Measurements from ENCODE around the gene MED13.

Gene MED13

DNA sequence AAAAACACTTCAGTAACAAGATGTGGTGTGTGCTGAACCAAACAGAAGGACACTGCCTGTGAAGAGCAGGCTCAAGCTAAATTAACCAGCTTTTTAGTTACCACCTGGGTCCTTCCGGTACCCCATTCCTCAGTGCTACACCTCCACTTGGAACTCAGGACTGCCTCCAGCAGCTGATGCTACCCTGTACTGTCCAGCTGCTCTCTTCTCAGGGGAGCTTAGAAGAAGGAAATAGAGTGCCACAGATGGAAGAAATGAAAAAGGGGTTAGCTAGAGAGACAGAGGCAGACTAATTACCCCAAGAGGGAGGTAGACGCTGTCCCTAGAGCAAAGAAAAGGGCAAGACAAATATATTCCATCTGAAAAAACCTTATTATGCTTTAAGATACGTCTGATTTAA, 5.7 kb downstream of the MED13 start:
- ChIA-PET CTCF (interaction anchor here (0.6 kb wide), 1 partner anchor 27 kb away, joined by 4 read pairs; no protein-coding TSS in a partner anchor), POLR2A (interaction anchor here (0.7 to 2.6 kb wide), 2 partner anchors 110 to 132 kb away, joined by 3 to 9 read pairs; partner anchors contain the start of gene INTS2)
- DNase-seq (ENCODE audit: extremely low spot score): no peak
- no peak for TF ChIP-seq CTBP1 (IDR thresholded peaks at IDR 0.05; ENCODE audit: borderline replicate concordance)
- no peak for TF ChIP-seq ARNT (IDR thresholded peaks at IDR 0.05)
- TF ChIP-seq SUZ12 (IDR thresholded peaks at IDR 0.05): no peak
- no peak for TF ChIP-seq FOXK2 (IDR thresholded peaks at IDR 0.05)
- TF ChIP-seq L3MBTL2 (conservative IDR thresholded peaks at IDR 0.05): no peak
- TF ChIP-seq ELF4 (IDR thresholded peaks at IDR 0.05): no peak
- TF ChIP-seq BHLHE40 (IDR thresholded peaks at IDR 0.05; ENCODE audit: borderline replicate concordance): no peak
- TF ChIP-seq SP1 (IDR thresholded peaks at IDR 0.05): no peak
- no peak for TF ChIP-seq FOXM1 (IDR thresholded peaks at IDR 0.05; ENCODE audit: borderline replicate concordance)
- no peak for TF ChIP-seq LEF1 (IDR thresholded peaks at IDR 0.05; ENCODE audit: borderline replicate concordance)
- no peak for TF ChIP-seq FOXA1 (IDR thresholded peaks at IDR 0.05)
- no peak for TF ChIP-seq NFRKB (IDR thresholded peaks at IDR 0.05)
- TF ChIP-seq, protein P1, sequence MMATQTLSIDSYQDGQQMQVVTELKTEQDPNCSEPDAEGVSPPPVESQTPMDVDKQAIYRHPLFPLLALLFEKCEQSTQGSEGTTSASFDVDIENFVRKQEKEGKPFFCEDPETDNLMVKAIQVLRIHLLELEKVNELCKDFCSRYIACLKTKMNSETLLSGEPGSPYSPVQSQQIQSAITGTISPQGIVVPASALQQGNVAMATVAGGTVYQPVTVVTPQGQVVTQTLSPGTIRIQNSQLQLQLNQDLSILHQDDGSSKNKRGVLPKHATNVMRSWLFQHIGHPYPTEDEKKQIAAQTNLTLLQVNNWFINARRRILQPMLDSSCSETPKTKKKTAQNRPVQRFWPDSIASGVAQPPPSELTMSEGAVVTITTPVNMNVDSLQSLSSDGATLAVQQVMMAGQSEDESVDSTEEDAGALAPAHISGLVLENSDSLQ (IDR thresholded peaks at IDR 0.05): no peak

DNA sequence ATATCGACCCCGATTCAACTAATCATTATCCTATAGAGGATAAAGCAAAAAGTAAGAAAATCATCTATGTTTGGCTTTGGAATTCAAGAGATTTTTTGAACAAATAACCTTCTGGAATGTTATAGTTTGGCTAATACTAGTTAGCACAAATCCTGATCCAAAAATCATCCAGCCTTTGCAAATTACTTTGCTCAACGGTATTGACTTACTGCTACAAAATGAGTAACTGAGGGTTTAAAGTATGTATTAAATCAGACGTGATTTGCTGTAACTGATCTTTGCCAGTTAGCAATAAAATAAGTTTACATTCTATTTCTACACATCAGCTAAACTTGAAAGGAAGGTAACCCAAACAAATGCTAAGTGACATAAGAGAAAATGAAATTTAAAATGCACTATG, 6.5 kb downstream of the MED13 start:
- CTCF ChIA-PET: interaction anchor here (0.6 kb wide), 2 partner anchors 35 to 60 kb away, joined by 3 to 4 read pairs; no protein-coding TSS in a partner anchor
- TF ChIP-seq TARDBP (IDR thresholded peaks at IDR 0.05) (no peak), LEF1 (IDR thresholded peaks at IDR 0.05; ENCODE audit: borderline replicate concordance) (no peak), CTBP1 (IDR thresholded peaks at IDR 0.05; ENCODE audit: borderline replicate concordance) (no peak), ARNT (IDR thresholded peaks at IDR 0.05) (no peak), SUZ12 (IDR thresholded peaks at IDR 0.05) (no peak), FOXM1 (IDR thresholded peaks at IDR 0.05; ENCODE audit: borderline replicate concordance) (no peak), NFRKB (IDR thresholded peaks at IDR 0.05) (no peak), SP1 (IDR thresholded peaks at IDR 0.05) (no peak), ZNF384 (IDR thresholded peaks at IDR 0.05) (no peak), BHLHE40 (IDR thresholded peaks at IDR 0.05; ENCODE audit: borderline replicate concordance) (no peak), FOXK2 (IDR thresholded peaks at IDR 0.05) (no peak)
- TF ChIP-seq, protein P1 (IDR thresholded peaks at IDR 0.05): no peak
- no peak for DNase-seq (ENCODE audit: extremely low spot score)
- POLR2A ChIA-PET: interaction anchor here (2.6 kb wide), 1 partner anchor 131 kb away, joined by 9 read pairs; the partner anchor contains the start of gene INTS2

DNA sequence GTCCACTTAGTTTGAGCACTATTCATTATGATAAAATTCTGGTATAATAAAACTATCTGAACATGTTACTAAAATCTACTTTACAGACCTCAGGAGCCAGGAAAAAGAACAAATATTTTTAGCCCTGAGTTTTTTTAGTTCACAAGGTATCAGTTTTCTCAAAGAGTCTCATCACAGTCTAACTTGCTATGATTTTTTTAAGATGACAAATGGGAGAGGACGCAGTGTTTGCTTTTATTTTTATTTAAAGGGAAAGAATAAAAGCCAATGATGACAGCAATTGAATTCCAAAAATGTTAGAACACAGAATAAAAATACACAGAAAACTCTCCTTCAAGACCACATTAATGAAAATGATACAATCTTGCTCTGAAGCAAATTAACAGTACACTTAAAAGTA, 7.4 kb downstream of the MED13 start:
- POLR2A ChIA-PET: no interaction called here
- CTCF ChIA-PET: no interaction called here
- no peak for TF ChIP-seq LEF1 (IDR thresholded peaks at IDR 0.05; ENCODE audit: borderline replicate concordance)
- no peak for TF ChIP-seq CTBP1 (IDR thresholded peaks at IDR 0.05; ENCODE audit: borderline replicate concordance)
- TF ChIP-seq BHLHE40 (IDR thresholded peaks at IDR 0.05; ENCODE audit: borderline replicate concordance): no peak
- no peak for TF ChIP-seq HDGF (IDR thresholded peaks at IDR 0.05; ENCODE audit: borderline replicate concordance)
- TF ChIP-seq FOXM1 (IDR thresholded peaks at IDR 0.05; ENCODE audit: borderline replicate concordance): no peak
- no peak for TF ChIP-seq NFRKB (IDR thresholded peaks at IDR 0.05)
- no peak for TF ChIP-seq ELF4 (IDR thresholded peaks at IDR 0.05)

DNA sequence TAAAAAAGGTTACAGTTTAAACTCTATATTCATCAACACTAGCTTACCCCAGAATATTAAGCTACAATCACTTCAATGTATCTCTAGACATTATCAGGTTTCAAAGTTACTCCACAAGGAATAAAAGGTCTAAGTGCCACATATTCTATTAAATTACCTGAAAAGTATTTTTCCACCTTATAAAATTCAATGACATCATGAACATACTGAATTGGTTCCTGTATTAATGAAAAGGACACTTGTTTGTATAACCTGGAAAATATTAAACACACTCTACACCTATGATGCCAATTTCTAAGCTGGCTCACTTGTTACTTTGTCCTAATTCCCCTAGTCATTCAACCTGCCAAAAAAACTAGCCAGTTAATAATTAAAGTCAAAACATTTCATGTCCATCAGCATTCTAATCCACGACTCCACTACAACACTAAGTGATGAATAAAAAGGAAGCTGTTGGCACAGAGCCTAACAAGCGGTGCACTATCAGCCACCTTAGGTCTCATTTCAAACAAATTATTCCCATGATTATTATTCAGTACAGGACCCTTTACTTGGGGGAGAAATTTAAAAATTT, 12.2 kb downstream of the MED13 start:
- POLR2A ChIA-PET: no interaction called here
- DNase-seq (ENCODE audit: extremely low spot score): no peak
- TF ChIP-seq SP1 (IDR thresholded peaks at IDR 0.05) (no peak), HDGF (IDR thresholded peaks at IDR 0.05; ENCODE audit: borderline replicate concordance) (no peak), CTBP1 (IDR thresholded peaks at IDR 0.05; ENCODE audit: borderline replicate concordance) (no peak), L3MBTL2 (conservative IDR thresholded peaks at IDR 0.05) (no peak), NFRKB (IDR thresholded peaks at IDR 0.05) (no peak), ELF4 (IDR thresholded peaks at IDR 0.05) (no peak), FOXK2 (IDR thresholded peaks at IDR 0.05) (no peak), FOXA1 (IDR thresholded peaks at IDR 0.05) (no peak), SUZ12 (IDR thresholded peaks at IDR 0.05) (no peak)
- CTCF ChIA-PET: no interaction called here

More for the DNA sequence above, 7.4 kb downstream of the MED13 start:
- DNase-seq (ENCODE audit: extremely low spot score): no peak

DNA sequence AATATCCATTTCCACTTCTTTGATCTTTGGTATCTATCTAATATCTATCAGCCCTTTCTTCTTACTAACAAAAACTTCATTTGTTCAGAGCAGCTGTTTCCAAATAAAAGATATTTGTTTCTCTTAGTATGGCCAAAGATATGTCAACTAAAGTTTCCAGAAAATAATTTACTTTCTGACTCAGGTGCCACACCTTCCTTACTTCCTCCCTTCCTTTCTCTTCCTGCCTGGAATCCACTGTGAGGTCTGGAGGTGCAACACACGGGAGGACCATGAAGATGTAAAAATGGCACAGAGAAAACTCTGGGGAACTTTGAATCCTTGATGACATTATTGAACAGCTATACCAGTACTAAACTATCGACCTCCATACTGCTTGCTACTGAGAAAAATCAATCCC, 14.0 kb downstream of the MED13 start:
- TF ChIP-seq NFRKB (IDR thresholded peaks at IDR 0.05) (no peak), ZNF384 (IDR thresholded peaks at IDR 0.05) (no peak), FOXK2 (IDR thresholded peaks at IDR 0.05) (no peak), SP1 (IDR thresholded peaks at IDR 0.05) (no peak), CTBP1 (IDR thresholded peaks at IDR 0.05; ENCODE audit: borderline replicate concordance) (no peak), LEF1 (IDR thresholded peaks at IDR 0.05; ENCODE audit: borderline replicate concordance) (no peak), TARDBP (IDR thresholded peaks at IDR 0.05) (no peak), ARNT (IDR thresholded peaks at IDR 0.05) (no peak), FOXA1 (IDR thresholded peaks at IDR 0.05) (no peak), L3MBTL2 (conservative IDR thresholded peaks at IDR 0.05) (no peak), HDGF (IDR thresholded peaks at IDR 0.05; ENCODE audit: borderline replicate concordance) (no peak), ELF4 (IDR thresholded peaks at IDR 0.05) (no peak)
- TF ChIP-seq, protein P1 (IDR thresholded peaks at IDR 0.05): no peak
- ChIA-PET POLR2A (no interaction called here), CTCF (no interaction called here)
- DNase-seq (ENCODE audit: extremely low spot score): no peak

DNA sequence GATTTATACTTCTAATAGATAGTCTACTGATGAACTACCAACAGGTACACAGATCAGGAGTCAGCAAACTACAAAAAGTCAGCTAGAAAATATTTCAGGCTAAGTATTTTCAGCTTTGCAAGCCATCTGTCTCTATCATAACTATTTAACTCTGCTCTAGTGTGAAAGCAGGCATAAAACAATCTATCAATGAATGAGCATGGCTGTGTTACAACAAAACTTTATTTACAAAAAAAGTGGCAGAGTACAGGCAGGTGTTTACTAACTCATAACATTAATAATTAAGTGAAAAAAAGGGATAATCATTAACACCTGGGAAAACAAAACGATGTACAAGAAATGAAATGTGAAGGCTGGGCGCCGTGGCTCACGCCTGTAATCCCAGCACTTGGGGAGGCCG, 15.8 kb downstream of the MED13 start:
- TF ChIP-seq ARNT (IDR thresholded peaks at IDR 0.05) (no peak), SP1 (IDR thresholded peaks at IDR 0.05) (no peak), HDGF (IDR thresholded peaks at IDR 0.05; ENCODE audit: borderline replicate concordance) (no peak), L3MBTL2 (conservative IDR thresholded peaks at IDR 0.05) (no peak), ZNF384 (IDR thresholded peaks at IDR 0.05) (no peak), FOXA1 (IDR thresholded peaks at IDR 0.05) (no peak), FOXK2 (IDR thresholded peaks at IDR 0.05) (no peak), ELF4 (IDR thresholded peaks at IDR 0.05) (no peak), FOXM1 (IDR thresholded peaks at IDR 0.05; ENCODE audit: borderline replicate concordance) (no peak), TARDBP (IDR thresholded peaks at IDR 0.05) (no peak), LEF1 (IDR thresholded peaks at IDR 0.05; ENCODE audit: borderline replicate concordance) (no peak), SUZ12 (IDR thresholded peaks at IDR 0.05) (no peak)
- ChIA-PET CTCF (no interaction called here), POLR2A (no interaction called here)
- no peak for DNase-seq (ENCODE audit: extremely low spot score)

All from HEK293T (cell line).